Measurements from ENCODE around the gene UNC5CL.
"Not testable (repeated sequence)": the region's sequence is repeated elsewhere in the genome, so short reads cannot be mapped to it uniquely, and the experiment has no call there.

UNC5CL gene

GRCh38 chr6:41037107-41037900 lies 1.7 kb downstream of the UNC5CL start:
- no peak for DNase-seq

DNA sequence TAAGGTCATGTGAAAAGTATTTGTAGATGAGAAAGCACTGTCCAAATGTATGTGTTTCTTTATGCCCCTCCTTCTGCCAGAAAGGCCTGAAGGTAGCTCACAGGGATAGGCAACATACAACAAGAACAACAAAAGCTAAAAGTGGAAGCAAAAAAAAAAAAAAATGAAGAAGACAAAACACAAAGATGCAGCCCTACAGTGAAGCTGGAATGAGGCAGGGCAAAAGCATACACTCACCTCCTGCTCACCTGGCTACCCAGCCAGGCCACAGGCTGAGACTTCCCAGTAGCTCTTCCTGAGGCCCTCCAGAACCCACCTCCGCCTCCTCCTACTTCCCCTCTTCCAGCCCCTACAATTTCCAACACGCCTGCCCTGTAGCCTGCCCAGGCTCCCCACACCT lies 2.4 kb downstream of the UNC5CL start:
- DNase-seq, result no peak

DNA sequence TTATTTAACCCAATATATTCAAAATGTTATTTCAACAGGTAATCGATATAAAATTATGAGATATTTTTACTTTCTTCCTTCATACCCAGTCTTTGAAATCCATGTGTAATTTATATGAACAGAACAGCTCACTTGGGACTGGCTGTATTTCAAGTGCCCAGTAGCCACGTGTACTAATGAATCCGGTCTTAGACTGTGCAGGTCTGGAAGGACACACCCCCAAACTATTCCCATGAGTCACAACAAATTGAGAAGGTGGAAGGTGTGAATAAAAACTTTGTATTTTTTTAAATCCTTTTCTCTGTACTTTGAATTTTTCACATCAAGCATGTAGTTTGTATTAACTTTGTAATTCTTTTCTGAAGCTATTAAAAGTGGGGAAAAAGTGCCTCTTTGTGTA lies 2.8 kb downstream of the UNC5CL start:
- no peak for DNase-seq

DNA sequence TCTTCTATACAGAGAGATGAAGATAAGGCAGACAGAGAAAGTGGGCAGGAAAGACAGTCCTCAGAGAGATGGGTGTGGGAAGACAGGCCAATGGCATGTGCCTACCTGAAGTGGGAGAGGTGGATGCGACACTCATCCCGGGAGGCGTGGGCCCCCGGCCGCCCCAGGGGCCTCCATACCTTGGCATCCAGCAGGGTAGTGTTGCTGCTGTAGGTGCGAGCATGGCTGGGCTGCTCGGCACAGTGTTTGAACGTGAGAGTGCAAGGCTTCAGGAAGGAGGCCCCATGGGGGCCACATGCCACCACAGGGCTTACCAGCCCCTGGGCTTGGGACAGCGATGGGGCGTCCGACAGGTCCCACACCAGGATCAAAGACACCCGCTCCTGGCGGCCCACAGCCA lies 5.2 kb downstream of the UNC5CL start:
- DNase-seq, result no peak

- no peak for DNase-seq
Measured at GRCh38 chr6:41032830-41033229, 6.2 kb downstream of the UNC5CL start.

- DNase-seq, result no peak
Measured at GRCh38 chr6:41028561-41029412, 10.2 kb downstream of the UNC5CL start.

DNA sequence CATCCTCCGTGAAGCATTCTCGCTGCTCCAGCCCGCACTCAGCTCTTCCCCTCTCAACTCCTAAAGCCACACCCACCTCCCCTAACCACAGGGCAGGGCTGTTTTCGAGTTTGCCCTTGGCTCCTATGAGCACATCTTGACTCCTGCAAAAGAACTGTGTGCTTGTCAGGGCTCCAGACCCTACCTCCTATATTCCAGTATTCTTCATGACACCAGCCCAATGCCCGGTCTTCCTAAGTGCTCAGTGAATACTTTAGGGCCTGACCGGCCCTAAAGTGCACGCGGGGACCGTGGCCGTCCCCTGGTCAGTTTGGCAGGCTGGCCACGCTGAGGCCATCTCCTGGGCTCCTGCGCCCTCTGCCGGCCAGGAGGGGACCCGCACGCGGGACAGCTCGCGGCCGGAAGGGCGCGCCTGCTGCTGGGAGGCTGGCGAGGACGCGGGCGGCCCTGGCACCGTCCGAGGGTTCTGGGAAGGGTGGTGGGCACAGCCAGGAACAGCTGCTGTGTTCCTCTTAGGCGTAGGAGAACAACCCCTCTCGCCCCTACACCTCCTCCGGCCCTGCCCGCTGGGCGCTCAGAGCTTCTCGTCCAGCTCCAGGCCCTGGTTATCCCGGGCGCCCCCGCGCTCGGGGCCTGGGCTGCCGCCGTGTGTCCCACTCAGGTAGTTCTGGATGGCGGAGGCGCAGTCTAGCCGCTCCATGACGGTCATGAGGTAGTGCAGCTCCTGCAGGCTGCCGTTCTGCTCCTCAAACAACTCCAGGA lies 11.0 kb downstream of the UNC5CL start:
- peak; percentile 87 for DNase-seq

- DNase-seq, result no peak
Measured at GRCh38 chr6:41027241-41027640, 11.8 kb downstream of the UNC5CL start.

GRCh38 chr6:41025966-41026530 lies 13.0 kb downstream of the UNC5CL start:
- DNase-seq, result no peak

DNA sequence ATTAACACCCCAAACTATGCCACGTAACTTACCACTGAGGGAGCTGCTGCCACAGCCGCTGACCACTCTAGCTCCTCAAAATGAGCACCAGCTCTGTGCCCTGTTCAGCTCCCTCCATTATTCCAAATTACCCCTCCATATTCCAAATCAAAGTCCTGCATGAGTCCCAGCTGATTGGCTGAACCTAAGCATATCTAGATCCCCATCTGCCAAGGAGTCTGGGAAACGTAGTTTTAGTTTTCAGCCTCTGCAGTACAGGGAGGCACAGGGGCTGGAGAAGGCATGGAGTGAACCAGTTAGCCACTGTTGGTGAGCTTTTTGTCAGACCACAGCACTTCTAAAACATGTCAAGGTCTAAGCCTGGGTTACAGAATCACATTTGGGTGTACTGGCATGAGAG lies 15.9 kb downstream of the UNC5CL start:
- no peak for DNase-seq

GRCh38 chr6:41022294-41022693 lies 16.7 kb downstream of the UNC5CL start:
- DNase-seq, result no peak

- DNase-seq, result no peak
Measured at GRCh38 chr6:41021832-41022231, 17.2 kb downstream of the UNC5CL start.

GRCh38 chr6:41017663-41018062 lies 21.4 kb downstream of the UNC5CL start:
- DNase-seq, result no peak

DNA sequence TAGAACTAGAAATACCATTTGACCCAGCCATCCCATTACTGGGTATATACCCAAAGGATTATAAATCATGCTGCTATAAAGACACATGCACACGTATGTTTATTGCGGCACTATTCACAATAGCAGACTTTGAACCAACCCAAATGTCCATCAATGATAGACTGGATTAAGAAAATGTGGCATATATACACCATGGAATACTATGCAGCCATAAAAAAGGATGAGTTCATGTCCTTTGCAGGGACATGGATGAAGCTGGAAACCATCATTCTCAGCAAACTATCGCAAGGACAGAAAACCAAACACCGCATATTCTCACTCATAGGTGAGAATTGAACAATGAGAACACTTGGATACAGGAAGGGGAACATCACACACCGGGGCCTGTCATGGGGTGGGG lies 23.2 kb downstream of the UNC5CL start:
- DNase-seq, result not testable (repeated sequence)

- no peak for DNase-seq
Measured at GRCh38 chr6:41014780-41015179, 24.2 kb downstream of the UNC5CL start.

DNA sequence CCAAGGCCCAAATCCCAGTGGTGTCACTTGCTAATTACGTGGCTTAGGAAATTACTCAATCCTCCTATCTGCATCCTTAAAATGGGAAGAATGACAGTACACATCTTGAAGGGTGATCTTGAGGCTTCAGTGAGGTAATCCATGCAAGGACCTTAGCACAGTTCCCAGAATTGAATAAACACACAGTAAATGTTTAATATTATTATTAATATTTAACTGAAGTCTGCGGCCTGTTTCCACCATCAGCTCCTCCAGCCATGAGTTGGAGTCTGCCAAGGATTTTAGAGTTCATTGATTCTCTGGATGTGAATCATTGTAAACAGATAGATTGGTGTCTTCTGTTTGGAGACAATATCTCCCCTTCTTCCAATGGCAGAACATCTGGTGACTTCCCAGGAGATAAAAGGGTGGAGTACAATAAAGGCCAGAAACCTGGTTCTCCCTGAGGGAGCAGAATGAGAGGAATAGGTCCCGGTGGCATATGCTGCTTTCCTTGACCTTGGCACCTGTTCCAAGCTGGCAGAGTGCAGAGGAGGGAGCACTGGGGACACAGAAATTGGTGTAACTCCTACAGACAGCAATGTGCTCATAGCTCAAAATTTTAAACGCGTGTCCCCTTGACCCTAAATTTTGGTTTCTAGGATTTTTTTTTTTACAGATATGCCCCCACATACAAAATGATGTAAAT lies 25.4 kb downstream of the UNC5CL start:
- no peak for DNase-seq

GRCh38 chr6:41011673-41012072 lies 27.3 kb downstream of the UNC5CL start:
- no peak for DNase-seq

DNA sequence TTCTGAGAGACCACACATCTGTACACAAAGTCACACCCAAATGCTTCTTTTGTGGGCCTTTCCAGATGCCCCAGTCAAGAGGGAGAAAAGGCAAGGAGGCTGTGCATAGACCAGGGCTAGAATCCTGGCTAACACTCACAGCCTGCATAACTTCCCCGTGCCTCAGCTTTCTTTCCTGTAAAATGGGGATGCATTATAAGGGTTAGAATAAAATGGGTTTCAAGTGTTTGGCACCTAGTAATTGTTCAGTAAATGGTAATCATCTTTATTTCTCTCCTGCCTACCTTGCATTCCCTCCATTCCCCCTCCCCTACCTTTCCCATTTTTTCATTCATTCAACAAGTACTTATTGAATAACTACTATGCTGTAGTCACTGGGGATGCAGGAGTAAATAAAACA lies 29.4 kb downstream of the UNC5CL start:
- no peak for DNase-seq

GRCh38 chr6:41008011-41008410 lies 31.0 kb downstream of the UNC5CL start:
- DNase-seq, result no peak

DNA sequence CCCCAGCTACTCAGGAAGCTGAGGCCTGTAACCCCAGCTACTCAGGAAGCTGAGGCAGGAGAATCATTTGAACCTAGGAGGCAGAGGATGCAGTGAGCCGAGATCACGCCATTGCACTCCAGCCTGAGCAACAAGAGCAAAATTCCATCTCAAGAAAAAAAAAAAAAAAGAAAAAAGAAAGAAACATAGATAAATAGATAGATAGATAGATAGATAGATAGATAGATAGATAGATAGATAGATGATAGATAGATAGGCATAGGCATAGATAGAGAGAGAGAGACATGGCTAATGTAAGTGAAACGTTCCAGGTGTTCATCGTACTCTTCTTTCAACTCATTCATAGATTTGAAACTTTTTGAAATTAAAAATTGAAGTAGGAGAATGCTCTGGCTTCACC lies 32.0 kb downstream of the UNC5CL start:
- not testable (repeated sequence) for DNase-seq

DNA sequence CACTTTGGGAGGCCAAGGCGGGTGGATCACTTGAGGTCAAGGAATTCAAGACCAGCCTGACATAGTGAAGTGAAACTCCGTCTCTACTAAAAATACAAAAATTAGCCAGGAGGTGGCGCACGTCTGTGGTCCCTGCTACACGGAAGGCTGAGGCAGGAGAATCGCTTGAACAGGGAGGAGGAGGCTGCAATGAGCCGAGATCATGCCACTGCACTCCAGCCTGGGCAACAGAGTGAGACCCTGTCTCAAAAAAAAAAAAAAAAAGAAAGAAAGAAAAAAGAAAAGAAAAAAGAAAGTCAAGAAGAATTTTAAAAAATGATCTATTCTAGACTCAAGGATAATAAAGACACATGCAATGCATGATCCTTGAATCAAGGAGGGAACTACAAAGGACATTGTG lies 32.8 kb downstream of the UNC5CL start:
- peak; percentile 73 for DNase-seq

GRCh38 chr6:41002168-41002567 lies 36.9 kb downstream of the UNC5CL start:
- no peak for DNase-seq

GRCh38 chr6:41000248-41000647 lies 38.8 kb downstream of the UNC5CL start:
- DNase-seq, result no peak
